Measurements from ENCODE around the gene SUCO.
"Not testable (repeated sequence)": the region's sequence is repeated elsewhere in the genome, so short reads cannot be mapped to it uniquely, and the experiment has no call there.

The SUCO gene

GRCh38 chr1:172616195-172616594, 83.2 kb downstream of the SUCO start:
- DNase-seq, result no peak

DNA sequence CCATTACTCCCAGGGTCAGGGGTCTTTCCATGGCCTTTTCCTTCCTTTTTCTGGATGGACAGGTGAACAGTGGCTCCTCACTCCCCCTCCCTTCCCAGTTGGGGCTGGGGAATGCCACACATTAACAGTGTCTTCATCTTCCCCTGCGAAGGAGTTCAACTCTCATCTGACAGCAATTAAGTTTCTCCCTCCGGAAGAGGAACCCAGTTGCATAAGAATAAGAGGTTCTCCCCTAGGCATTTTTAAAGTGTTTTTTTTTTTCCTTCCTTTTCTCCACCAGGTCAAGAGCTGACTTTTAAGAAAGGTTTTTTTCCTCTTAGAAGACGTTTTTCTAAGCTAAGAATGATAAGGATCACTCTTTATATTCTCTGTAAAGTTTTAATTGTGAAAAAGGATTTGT, 83.7 kb downstream of the SUCO start:
- DNase-seq, result no peak

DNA sequence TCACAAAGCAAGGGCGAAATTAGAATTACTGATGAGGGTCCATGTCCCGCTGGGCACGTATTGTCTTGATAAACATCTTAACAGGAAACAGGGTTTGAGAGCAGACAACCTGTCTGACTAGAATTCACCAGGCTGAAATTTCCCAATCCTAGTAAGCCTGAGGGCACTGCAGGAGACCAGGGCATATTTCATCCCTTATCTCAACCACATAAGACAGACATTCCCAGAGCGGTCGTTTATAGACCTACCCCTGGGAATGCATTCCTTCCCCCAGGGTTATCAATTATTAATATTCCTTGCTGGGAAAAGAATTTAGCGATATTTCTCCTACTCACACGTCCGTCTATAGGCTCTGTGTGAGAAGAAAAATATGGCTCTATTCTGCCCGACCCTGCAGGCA, 87.7 kb downstream of the SUCO start:
- not testable (repeated sequence) for DNase-seq

DNA sequence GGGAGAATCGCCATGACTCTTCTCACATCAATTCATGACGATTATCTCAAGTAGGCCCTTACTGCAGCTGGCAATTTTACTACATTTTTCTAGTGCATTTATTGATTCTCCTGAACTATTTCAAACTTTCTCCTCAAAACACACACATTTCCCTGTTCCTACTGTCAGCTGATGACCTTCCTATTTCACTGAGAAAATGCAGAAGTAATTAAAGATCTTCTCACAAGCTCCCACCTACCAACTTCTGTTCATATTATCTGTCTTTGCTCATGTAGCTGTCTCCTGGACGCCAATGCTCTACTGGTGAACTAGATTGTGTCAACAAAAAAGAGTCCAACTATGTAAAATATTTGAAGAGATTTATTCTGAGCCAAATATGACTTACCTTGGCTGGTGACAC, 89.6 kb downstream of the SUCO start:
- DNase-seq, result no peak

DNA sequence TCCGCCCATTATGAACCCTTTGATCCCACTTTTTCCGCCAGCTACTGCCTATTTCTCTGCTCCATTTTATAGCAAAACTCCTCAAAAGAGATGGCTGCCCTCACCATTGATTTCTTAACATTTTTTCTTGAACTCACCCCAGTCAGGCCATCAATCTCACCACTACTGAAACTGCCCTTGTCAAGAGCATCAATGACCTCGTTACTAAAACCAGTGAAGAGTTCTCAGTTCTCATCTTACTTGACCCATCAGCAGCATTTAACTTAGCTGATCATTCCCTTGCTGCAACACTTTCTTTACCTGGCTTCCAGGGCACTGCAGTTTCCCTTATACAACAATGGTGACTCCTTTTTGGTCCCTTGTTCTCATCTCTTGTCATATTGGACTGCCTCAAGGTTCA, 90.8 kb downstream of the SUCO start:
- no peak for DNase-seq

DNA sequence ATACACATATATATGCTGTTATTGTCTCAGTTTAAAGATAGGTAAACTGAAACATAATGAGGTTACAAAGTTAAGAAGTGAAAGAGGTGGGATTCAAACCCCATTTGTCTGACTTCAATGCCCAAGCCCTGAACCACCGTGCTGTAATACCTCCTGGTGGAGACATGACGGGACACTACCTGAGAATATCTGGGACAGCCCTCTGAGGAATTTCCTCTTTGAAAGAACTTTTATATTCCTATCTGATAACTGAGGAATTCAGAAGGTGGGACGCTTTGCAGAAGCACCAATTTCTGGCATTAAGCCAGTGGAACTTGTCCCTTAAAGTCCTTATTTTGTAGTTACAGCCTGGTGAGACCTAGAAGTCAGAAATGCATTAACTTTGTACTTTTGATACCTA, 93.9 kb downstream of the SUCO start:
- no peak for DNase-seq

DNA sequence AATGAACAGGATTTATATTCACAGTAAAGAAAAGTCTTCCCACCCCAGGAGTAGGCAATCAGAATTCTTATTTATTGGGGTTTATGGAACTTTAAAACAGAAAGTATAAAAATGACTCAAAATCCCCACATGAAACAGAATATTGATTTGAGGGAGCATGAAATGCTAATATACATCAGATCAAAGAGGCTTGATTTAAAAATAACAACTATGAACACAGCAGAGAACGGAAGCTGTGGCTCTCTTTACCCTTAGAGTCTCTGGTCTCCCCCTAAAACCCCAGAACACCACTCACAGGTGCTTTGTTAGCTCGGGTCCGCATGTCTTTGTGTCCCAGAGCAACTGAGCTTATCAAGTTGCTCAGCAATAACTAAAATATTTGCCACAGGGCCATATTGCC, 94.8 kb downstream of the SUCO start:
- no peak for DNase-seq

GRCh38 chr1:172628401-172628800, 95.5 kb downstream of the SUCO start:
- no peak for DNase-seq

DNA sequence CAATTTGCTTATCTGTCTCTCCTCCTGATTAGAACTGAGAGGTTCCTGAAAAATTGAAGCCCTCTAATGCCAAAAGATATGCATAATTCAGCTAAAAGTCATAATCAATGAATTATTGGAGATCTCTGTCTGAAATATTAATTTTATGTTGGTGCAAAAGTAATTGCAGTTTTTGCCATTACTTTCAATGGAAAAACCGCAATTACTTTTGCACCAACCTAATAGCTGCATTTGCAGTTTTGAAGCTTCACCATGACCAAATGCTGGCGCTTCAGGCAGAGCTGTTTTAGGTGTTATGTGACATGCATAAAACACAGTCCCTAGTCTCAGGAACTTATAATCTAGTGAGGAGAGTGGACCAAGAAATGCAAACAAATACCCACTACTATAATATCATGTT, 96.2 kb downstream of the SUCO start:
- DNase-seq, result no peak

GRCh38 chr1:172629638-172630037, 96.7 kb downstream of the SUCO start:
- DNase-seq, result no peak

GRCh38 chr1:172630056-172630818, 97.3 kb downstream of the SUCO start:
- no peak for DNase-seq

- no peak for DNase-seq
Observed at GRCh38 chr1:172630868-172631267, 97.9 kb downstream of the SUCO start.

DNA sequence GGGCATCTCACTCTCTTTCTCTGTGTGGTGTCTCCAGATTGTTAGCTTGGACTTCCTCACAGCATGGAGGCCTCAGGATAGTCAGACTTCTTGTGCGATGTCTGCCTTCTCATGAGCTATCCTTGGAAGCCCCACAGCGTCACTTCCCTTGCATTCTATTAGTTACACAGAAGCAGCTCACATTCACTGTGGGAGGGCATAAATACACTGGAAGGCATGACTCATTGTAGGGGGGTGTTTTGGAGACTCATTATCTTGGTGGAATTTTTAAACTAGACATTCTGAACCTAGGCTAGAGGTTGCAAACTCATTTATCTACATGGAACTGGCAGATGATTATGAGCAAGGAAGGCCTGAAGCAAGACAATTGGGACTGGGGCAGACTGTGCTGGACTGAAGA, 104.6 kb downstream of the SUCO start:
- DNase-seq, result peak; percentile 43 to 54

- DNase-seq, result no peak
Observed at GRCh38 chr1:172638249-172638648, 105.3 kb downstream of the SUCO start.

GRCh38 chr1:172638885-172639831, 106.2 kb downstream of the SUCO start:
- DNase-seq, result peak; percentile 82 to 87

- no peak for DNase-seq
Observed at GRCh38 chr1:172640111-172640510, 107.2 kb downstream of the SUCO start.

DNA sequence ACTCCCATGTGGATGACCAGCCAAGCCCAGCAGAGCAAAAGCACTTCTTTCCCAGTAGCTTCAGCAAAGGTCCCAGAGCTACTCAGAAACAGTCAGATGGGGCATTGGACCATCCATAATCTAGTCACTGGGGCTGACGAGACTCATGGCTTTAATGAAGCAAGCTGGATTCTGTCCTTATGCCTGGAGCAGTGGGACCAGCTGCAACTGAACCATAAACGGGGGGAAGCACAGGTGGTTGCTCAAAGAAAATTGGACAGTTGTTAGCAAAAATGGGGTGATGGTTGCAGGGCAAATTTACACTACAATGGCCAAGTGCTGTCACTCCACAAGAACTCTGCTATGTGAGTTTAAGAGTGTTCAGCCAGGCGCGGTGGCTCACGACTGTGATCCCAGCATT, 108.5 kb downstream of the SUCO start:
- DNase-seq, result no peak

GRCh38 chr1:172642970-172643369, 110.0 kb downstream of the SUCO start:
- DNase-seq, result no peak

DNA sequence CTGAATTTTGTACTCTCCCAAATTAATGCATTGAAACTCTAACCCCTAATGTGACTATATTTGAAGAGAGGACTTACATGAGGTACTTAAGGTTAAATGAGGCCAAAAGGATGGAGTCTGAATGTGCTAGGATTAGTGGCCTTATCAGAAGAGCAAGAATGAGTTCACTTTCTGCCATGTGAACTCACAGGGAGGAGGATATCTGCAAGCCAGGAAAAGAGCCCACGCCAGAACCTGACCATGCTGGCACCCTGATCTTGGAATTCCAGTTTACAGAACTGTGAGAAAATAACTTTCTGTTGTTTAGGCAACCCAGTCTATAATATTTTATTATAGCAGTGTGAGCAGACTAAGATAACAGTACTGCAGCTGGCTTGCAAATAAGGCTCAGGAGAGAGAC, 113.7 kb downstream of the SUCO start:
- no peak for DNase-seq

GRCh38 chr1:172647110-172647564, 114.2 kb downstream of the SUCO start:
- DNase-seq, result peak in 1 of 2 experiments; percentile 40

DNA sequence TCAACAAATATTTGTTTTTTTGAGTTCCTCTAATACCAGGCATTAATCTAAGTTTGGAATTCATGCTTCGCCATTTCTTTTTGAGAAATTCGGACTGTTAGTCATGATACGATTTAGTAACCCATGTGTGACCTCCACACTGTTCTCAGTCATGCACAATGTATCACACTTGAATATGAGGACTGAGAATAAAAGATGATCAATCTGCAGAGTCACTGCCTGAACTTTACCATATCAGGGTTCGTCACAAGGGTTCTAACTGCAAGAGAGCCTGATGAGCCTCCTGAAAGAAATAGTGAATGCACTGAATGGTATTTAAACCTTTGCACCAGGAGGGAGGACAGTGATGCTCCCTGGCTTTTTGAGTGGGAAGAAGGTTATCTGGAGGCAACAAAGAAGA, 115.0 kb downstream of the SUCO start:
- DNase-seq, result no peak

- no peak for DNase-seq
Observed at GRCh38 chr1:172650474-172651193, 117.7 kb downstream of the SUCO start.

- DNase-seq, result no peak
Observed at GRCh38 chr1:172653015-172653709, 120.2 kb downstream of the SUCO start.
